Measurements from ENCODE around the gene OCRL.

Gene OCRL

DNA sequence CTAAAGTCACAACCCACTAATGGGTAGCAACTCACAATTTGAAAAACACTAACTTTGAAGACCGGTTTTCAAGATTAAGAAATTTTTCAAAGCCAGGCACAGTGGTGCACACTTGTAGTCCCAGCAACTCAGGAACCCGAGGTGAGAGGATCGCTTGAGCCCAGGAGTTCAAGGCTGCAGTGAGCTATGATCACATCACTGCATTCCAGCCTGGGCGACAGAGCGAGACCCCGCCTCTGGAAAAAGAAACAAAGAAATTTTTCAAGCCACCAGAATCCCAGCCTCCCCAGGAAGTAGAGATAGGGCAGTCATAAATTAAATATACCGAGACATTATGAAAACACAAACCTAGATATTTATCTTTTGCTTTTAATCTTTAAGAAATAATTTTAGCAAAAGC is 29.7 kb upstream of the OCRL start:
- H3K79me2 ChIP-seq (ENCODE audit: control insufficient read depth, low read length) = no peaks in the 10 kb centered on the region
- H3K4me2 ChIP-seq (ENCODE audit: low read length) = no peak overlapping the region
- no peaks in the 10 kb centered on the region for H3K4me1 ChIP-seq (ENCODE audit: control insufficient read depth, low read length)
- H3K9me3 ChIP-seq (ENCODE audit: control insufficient read depth, insufficient read depth, low read length) = no peaks in the 10 kb centered on the region
- no peaks in the 10 kb centered on the region for H3F3A ChIP-seq (ENCODE audit: control insufficient read depth, insufficient read depth)
- H3K36me3 ChIP-seq (ENCODE audit: control insufficient read depth, low read length) = no peaks in the 10 kb centered on the region
- H4K20me1 ChIP-seq (ENCODE audit: control insufficient read depth, insufficient read depth, low read depth, low read length) = no peaks in the 10 kb centered on the region
- no peak overlapping the region for H3K27ac ChIP-seq (ENCODE audit: low read depth, low read length)
- no peaks in the 10 kb centered on the region for H3K9me2 ChIP-seq (replicated peaks; ENCODE audit: control insufficient read depth, low read length)
- H3K4me3 ChIP-seq (ENCODE audit: low read length) = no peak overlapping the region
- no peak for TF ChIP-seq EZH2phosphoT487 (IDR thresholded peaks at IDR 0.05; ENCODE audit: borderline replicate concordance, low read length)
- TF ChIP-seq, protein P1, sequence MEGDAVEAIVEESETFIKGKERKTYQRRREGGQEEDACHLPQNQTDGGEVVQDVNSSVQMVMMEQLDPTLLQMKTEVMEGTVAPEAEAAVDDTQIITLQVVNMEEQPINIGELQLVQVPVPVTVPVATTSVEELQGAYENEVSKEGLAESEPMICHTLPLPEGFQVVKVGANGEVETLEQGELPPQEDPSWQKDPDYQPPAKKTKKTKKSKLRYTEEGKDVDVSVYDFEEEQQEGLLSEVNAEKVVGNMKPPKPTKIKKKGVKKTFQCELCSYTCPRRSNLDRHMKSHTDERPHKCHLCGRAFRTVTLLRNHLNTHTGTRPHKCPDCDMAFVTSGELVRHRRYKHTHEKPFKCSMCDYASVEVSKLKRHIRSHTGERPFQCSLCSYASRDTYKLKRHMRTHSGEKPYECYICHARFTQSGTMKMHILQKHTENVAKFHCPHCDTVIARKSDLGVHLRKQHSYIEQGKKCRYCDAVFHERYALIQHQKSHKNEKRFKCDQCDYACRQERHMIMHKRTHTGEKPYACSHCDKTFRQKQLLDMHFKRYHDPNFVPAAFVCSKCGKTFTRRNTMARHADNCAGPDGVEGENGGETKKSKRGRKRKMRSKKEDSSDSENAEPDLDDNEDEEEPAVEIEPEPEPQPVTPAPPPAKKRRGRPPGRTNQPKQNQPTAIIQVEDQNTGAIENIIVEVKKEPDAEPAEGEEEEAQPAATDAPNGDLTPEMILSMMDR (IDR thresholded peaks at IDR 0.05; ENCODE audit: low read depth, low read length, poor library complexity, severe bottlenecking) = no peak
- no peaks in the 10 kb centered on the region for H3K27me3 ChIP-seq (ENCODE audit: control insufficient read depth, low read length)

DNA sequence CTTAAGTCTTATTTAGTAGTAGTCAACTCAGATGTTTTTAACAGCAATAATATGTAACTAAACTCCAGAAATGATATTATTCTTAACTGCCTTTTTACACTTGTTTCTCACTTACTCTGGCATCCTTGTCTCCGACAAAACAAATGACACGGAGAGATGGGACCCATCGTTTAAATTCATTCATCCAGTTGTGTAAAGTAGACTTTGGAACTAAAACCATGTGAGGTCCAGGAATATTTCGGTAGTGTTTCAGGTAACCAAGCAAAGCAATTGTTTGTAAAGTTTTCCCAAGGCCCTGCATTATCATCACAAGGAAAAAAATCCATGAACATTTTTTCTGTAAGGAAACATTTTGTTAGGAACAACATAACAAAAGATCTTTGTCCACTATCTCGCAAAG is 28.4 kb upstream of the OCRL start:
- Histone ChIP-seq H3K4me3 (ENCODE audit: low read length) (no peak overlapping the region), H4K20me1 (ENCODE audit: control insufficient read depth, insufficient read depth, low read depth, low read length) (no peaks in the 10 kb centered on the region), H3K79me2 (ENCODE audit: control insufficient read depth, low read length) (no peaks in the 10 kb centered on the region), H3K27me3 (ENCODE audit: control insufficient read depth, low read length) (no peaks in the 10 kb centered on the region), H3K4me2 (ENCODE audit: low read length) (no peak overlapping the region), H3K36me3 (ENCODE audit: control insufficient read depth, low read length) (no peaks in the 10 kb centered on the region), H3K9me3 (ENCODE audit: control insufficient read depth, insufficient read depth, low read length) (no peaks in the 10 kb centered on the region), H3K27ac (ENCODE audit: low read depth, low read length) (no peak overlapping the region), H3F3A (ENCODE audit: control insufficient read depth, insufficient read depth) (no peaks in the 10 kb centered on the region), H3K4me1 (ENCODE audit: control insufficient read depth, low read length) (no peaks in the 10 kb centered on the region), H3K9me2 (replicated peaks; ENCODE audit: control insufficient read depth, low read length) (no peaks in the 10 kb centered on the region)
- TF ChIP-seq, protein P1 (IDR thresholded peaks at IDR 0.05; ENCODE audit: low read depth, low read length, poor library complexity, severe bottlenecking) = no peak
- no peak for TF ChIP-seq EZH2phosphoT487 (IDR thresholded peaks at IDR 0.05; ENCODE audit: borderline replicate concordance, low read length)

DNA sequence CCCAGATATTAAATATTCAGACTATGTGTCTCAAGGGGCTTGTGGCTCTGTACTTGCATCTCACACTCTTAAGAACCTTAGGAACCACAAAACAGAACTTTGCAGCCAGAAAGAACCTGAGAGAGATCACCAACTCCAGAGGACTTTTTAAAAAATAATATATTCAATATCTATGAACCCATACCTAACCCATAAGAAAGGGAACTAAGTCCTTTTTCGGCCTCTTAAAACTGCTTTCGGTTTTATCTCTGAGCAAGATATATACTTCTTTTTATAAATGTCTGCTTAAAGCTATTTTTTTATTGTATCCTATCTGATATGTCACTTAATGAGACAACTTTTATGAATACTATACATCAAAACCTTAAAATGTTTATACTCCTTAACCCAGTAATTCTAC is 27.6 kb upstream of the OCRL start:
- H3K4me2 ChIP-seq (ENCODE audit: low read length) = no peak overlapping the region
- no peak overlapping the region for H3K27ac ChIP-seq (ENCODE audit: low read depth, low read length)
- no peaks in the 10 kb centered on the region for H3K9me2 ChIP-seq (replicated peaks; ENCODE audit: control insufficient read depth, low read length)
- H3K79me2 ChIP-seq (ENCODE audit: control insufficient read depth, low read length) = no peaks in the 10 kb centered on the region
- H3K36me3 ChIP-seq (ENCODE audit: control insufficient read depth, low read length) = no peaks in the 10 kb centered on the region
- H3K4me1 ChIP-seq (ENCODE audit: control insufficient read depth, low read length) = no peaks in the 10 kb centered on the region
- no peak overlapping the region for H3K4me3 ChIP-seq (ENCODE audit: low read length)
- no peaks in the 10 kb centered on the region for H4K20me1 ChIP-seq (ENCODE audit: control insufficient read depth, insufficient read depth, low read depth, low read length)
- H3K27me3 ChIP-seq (ENCODE audit: control insufficient read depth, low read length) = no peaks in the 10 kb centered on the region
- TF ChIP-seq, protein P1 (IDR thresholded peaks at IDR 0.05; ENCODE audit: low read depth, low read length, poor library complexity, severe bottlenecking) = no peak
- TF ChIP-seq EZH2phosphoT487 (IDR thresholded peaks at IDR 0.05; ENCODE audit: borderline replicate concordance, low read length) = no peak
- no peaks in the 10 kb centered on the region for H3F3A ChIP-seq (ENCODE audit: control insufficient read depth, insufficient read depth)
- no peaks in the 10 kb centered on the region for H3K9me3 ChIP-seq (ENCODE audit: control insufficient read depth, insufficient read depth, low read length)

DNA sequence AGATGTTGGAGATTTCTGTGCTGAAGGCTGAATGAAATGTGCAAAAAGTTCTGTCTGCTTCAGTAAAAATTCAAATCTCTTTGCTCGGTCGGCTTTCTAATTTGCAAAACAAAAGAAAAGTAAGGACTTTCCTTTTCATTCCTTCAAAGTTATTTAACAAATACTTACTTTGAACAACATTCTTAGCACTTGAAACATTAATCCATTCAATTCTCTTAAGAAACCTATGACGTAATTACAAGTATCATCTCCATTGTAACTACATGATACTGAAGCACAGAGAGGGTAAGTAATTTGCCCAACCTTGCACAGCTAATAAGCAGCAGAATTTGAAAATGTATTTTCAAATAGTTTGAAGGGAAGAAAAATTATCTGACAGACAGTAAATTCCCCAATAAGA is 23.7 kb upstream of the OCRL start:
- H3K9me2 ChIP-seq (replicated peaks; ENCODE audit: control insufficient read depth, low read length) = no peaks in the 10 kb centered on the region
- H3K4me3 ChIP-seq (ENCODE audit: low read length) = no peak overlapping the region
- H4K20me1 ChIP-seq (ENCODE audit: control insufficient read depth, insufficient read depth, low read depth, low read length) = no peaks in the 10 kb centered on the region
- H3F3A ChIP-seq (ENCODE audit: control insufficient read depth, insufficient read depth) = no peaks in the 10 kb centered on the region
- no peak overlapping the region for H3K27ac ChIP-seq (ENCODE audit: low read depth, low read length)
- no peak for TF ChIP-seq EZH2phosphoT487 (IDR thresholded peaks at IDR 0.05; ENCODE audit: borderline replicate concordance, low read length)
- TF ChIP-seq, protein P1 (IDR thresholded peaks at IDR 0.05; ENCODE audit: low read depth, low read length, poor library complexity, severe bottlenecking) = no peak
- no peaks in the 10 kb centered on the region for H3K79me2 ChIP-seq (ENCODE audit: control insufficient read depth, low read length)
- no peaks in the 10 kb centered on the region for H3K9me3 ChIP-seq (ENCODE audit: control insufficient read depth, insufficient read depth, low read length)
- H3K36me3 ChIP-seq (ENCODE audit: control insufficient read depth, low read length) = no peaks in the 10 kb centered on the region
- no peaks in the 10 kb centered on the region for H3K4me1 ChIP-seq (ENCODE audit: control insufficient read depth, low read length)
- no peak overlapping the region for H3K4me2 ChIP-seq (ENCODE audit: low read length)
- no peaks in the 10 kb centered on the region for H3K27me3 ChIP-seq (ENCODE audit: control insufficient read depth, low read length)

All from DOHH2 (cell line).